HUES6 (cell line): ENCODE results near the gene OXNAD1.

Source experiments
- H3K27ac ChIP-seq: 2 replicates; pipeline ENCODE4 v1.7.0; 2013; ENCODE audit warnings: low read depth, mild to moderate bottlenecking, low read length, inconsistent platforms
- H3K27me3 ChIP-seq: 2 replicates; pipeline ENCODE4 v1.6.1; 2013; ENCODE audit warnings: low read length; ENCODE audit not compliant: control insufficient read depth, insufficient read depth
- H3K36me3 ChIP-seq: 2 replicates; pipeline ENCODE4 v1.6.1; 2013; ENCODE audit warnings: low read length; ENCODE audit not compliant: control insufficient read depth, insufficient read depth
- H3K4me1 ChIP-seq: 2 replicates; pipeline ENCODE4 v1.6.1; 2013; ENCODE audit warnings: low read length; ENCODE audit not compliant: control insufficient read depth, insufficient read depth
- H3K4me3 ChIP-seq: 2 replicates; pipeline ENCODE4 v1.5.1; 2013; ENCODE audit warnings: low read depth, low read length
- H3K9ac ChIP-seq: one replicate; pipeline ENCODE4 v1.6.1; 2013; ENCODE audit warnings: mild to moderate bottlenecking, low read length
- H3K9me3 ChIP-seq: 2 replicates; pipeline ENCODE4 v1.6.1; 2013; ENCODE audit warnings: low read depth, low read length; ENCODE audit not compliant: control insufficient read depth, insufficient read depth

The OXNAD1 gene

GRCh38 chr3:16329826-16330129 is 64.8 kb downstream of the OXNAD1 start:
- peaks cover 28% of the 10 kb centered on the region for H3K36me3 ChIP-seq
- peaks cover 9% of the 10 kb centered on the region for H3K9me3 ChIP-seq
- H3K9ac ChIP-seq: no peak overlapping the region
- H3K4me3 ChIP-seq: no peak overlapping the region
- H3K27ac ChIP-seq: no peak overlapping the region
- H3K27me3 ChIP-seq: no peaks in the 10 kb centered on the region
- no peaks in the 10 kb centered on the region for H3K4me1 ChIP-seq

GRCh38 chr3:16330351-16330750 is 65.3 kb downstream of the OXNAD1 start:
- no peak overlapping the region for H3K4me3 ChIP-seq
- no peak overlapping the region for H3K9ac ChIP-seq
- peaks cover 27% of the 10 kb centered on the region for H3K36me3 ChIP-seq
- no peak overlapping the region for H3K27ac ChIP-seq
- no peaks in the 10 kb centered on the region for H3K27me3 ChIP-seq
- no peaks in the 10 kb centered on the region for H3K4me1 ChIP-seq
- peaks cover 9% of the 10 kb centered on the region for H3K9me3 ChIP-seq

- H3K27me3 ChIP-seq: no peaks in the 10 kb centered on the region
- H3K4me3 ChIP-seq: no peak overlapping the region
- H3K27ac ChIP-seq: no peak overlapping the region
- peaks cover 24% of the 10 kb centered on the region for H3K36me3 ChIP-seq
- H3K9me3 ChIP-seq: peaks cover 9% of the 10 kb centered on the region
- H3K9ac ChIP-seq: no peak overlapping the region
- no peaks in the 10 kb centered on the region for H3K4me1 ChIP-seq
Measured at GRCh38 chr3:16331319-16331883, 66.4 kb downstream of the OXNAD1 start.

DNA sequence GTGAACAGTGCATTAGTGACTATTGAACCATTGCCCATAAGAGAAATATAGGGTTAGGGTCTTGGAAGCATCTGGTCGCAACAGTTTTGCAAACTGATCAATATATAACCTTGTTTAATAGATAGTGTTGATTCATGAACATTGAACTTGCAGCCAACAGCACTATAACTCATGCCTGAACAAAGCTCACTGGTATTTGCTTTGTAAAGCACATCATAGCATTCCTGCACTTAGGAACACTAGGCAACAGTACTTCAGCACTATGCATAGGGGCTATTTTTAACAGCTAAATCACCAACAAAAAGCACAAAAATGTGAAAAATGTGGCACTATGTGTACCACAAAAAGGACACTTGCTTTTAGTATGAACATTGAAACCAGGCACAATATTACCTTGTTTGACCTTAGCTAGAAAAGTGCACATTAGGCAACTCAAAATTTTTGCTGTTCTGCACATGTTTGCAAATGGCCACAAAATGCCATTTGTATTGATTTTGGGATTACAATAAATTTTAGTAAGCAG is 68.0 kb downstream of the OXNAD1 start:
- no peak overlapping the region for H3K4me3 ChIP-seq
- no peak overlapping the region for H3K27ac ChIP-seq
- H3K9ac ChIP-seq: no peak overlapping the region
- peaks cover 29% of the 10 kb centered on the region for H3K36me3 ChIP-seq
- no peaks in the 10 kb centered on the region for H3K27me3 ChIP-seq
- H3K4me1 ChIP-seq: no peaks in the 10 kb centered on the region
- H3K9me3 ChIP-seq: peaks cover 9% of the 10 kb centered on the region

GRCh38 chr3:16334909-16335308 is 69.9 kb downstream of the OXNAD1 start:
- H3K4me1 ChIP-seq: peaks cover 3% of the 10 kb centered on the region; the same call in 1 of the 2 replicates
- no peak overlapping the region for H3K27ac ChIP-seq
- H3K36me3 ChIP-seq: peaks cover 30% of the 10 kb centered on the region
- H3K9me3 ChIP-seq: peaks cover 9% of the 10 kb centered on the region
- no peaks in the 10 kb centered on the region for H3K27me3 ChIP-seq
- H3K4me3 ChIP-seq: no peak overlapping the region
- no peak overlapping the region for H3K9ac ChIP-seq

DNA sequence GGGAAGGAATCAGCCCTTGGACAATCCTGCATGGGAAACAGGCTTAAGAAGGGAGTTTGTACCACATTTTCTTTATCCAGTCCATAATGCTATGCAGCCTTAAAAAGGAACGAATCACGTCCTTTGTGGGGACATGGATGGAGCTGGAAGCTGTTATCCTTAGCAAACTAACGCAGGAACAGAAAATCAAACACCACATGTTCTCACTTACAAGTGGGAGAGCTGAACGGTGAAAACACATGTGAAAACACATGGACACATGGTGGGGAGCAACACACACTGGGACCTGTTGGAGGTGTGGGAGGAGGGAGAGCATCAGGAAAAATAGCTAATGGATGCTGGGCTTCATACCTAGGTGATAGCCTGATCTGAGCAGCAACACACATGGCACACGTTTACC is 70.3 kb downstream of the OXNAD1 start:
- Histone ChIP-seq H3K27ac (no peak overlapping the region), H3K9ac (no peak overlapping the region), H3K27me3 (no peaks in the 10 kb centered on the region), H3K36me3 (peaks cover 29% of the 10 kb centered on the region), H3K4me3 (no peak overlapping the region), H3K9me3 (peaks cover 9% of the 10 kb centered on the region), H3K4me1 (peaks cover 3% of the 10 kb centered on the region; the same call in 1 of the 2 replicates)

GRCh38 chr3:16335772-16336645 is 71.0 kb downstream of the OXNAD1 start:
- Histone ChIP-seq H3K9ac (no peak overlapping the region), H3K36me3 (peaks cover 22% of the 10 kb centered on the region), H3K27ac (no peak overlapping the region), H3K4me3 (no peak overlapping the region), H3K9me3 (peaks cover 8% of the 10 kb centered on the region), H3K27me3 (no peaks in the 10 kb centered on the region), H3K4me1 (peaks cover 3% of the 10 kb centered on the region; the same call in 1 of the 2 replicates)

DNA sequence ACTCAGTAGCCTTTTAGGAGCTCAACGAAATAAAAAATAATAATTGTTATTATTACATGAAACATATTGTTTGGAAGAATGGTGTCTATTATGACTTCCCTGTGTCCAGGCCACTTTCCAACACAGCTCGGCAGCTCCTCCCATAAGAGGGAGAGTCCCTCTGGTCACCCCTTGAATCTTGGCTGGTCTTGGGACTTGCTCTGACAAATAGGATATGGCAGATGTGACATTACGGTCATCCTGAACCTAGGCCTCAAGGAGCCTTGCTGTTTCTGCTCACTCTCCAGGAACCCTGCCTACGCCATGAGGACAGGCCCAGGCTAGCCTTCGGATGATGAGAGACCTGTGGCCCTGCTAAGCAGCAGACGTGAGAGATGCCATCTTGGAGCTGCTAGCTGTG is 71.8 kb downstream of the OXNAD1 start:
- Histone ChIP-seq H3K27me3 (no peaks in the 10 kb centered on the region), H3K9me3 (no peaks in the 10 kb centered on the region; the same call in none of the 2 replicates), H3K27ac (no peak overlapping the region), H3K36me3 (peaks cover 21% of the 10 kb centered on the region), H3K4me1 (peaks cover 3% of the 10 kb centered on the region; the same call in 1 of the 2 replicates), H3K9ac (no peak overlapping the region), H3K4me3 (no peak overlapping the region)

GRCh38 chr3:16337856-16338540 is 73.0 kb downstream of the OXNAD1 start:
- no peak overlapping the region for H3K27ac ChIP-seq
- no peaks in the 10 kb centered on the region; the same call in 1 of the 2 replicates for H3K9me3 ChIP-seq
- no peak overlapping the region for H3K9ac ChIP-seq
- H3K27me3 ChIP-seq: no peaks in the 10 kb centered on the region
- peaks cover 3% of the 10 kb centered on the region; the same call in 1 of the 2 replicates for H3K4me1 ChIP-seq
- no peak overlapping the region for H3K4me3 ChIP-seq
- peaks cover 15% of the 10 kb centered on the region for H3K36me3 ChIP-seq

DNA sequence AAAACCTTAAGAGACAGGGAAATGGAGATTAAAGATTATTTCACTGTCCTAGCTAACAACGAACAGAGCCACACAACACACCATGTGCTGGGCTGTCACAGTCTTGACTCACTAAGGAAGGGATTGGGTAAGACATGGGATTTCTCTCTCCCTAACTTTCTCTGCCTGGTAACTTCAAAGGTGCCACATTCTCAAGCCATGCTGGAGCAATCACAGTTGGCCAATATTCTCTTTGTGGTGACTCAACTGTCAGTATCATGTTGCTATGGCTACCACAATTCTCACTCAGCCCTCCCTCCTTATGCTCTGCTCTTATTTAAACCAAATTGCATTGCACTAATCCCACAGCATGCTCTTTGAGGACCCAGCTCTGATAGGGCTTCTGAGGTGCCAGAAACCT is 74.0 kb downstream of the OXNAD1 start:
- no peaks in the 10 kb centered on the region; the same call in 1 of the 2 replicates for H3K9me3 ChIP-seq
- no peak overlapping the region for H3K9ac ChIP-seq
- H3K36me3 ChIP-seq: peaks cover 13% of the 10 kb centered on the region
- H3K27ac ChIP-seq: no peak overlapping the region
- H3K27me3 ChIP-seq: no peaks in the 10 kb centered on the region
- peaks cover 3% of the 10 kb centered on the region; the same call in 1 of the 2 replicates for H3K4me1 ChIP-seq
- no peak overlapping the region for H3K4me3 ChIP-seq

DNA sequence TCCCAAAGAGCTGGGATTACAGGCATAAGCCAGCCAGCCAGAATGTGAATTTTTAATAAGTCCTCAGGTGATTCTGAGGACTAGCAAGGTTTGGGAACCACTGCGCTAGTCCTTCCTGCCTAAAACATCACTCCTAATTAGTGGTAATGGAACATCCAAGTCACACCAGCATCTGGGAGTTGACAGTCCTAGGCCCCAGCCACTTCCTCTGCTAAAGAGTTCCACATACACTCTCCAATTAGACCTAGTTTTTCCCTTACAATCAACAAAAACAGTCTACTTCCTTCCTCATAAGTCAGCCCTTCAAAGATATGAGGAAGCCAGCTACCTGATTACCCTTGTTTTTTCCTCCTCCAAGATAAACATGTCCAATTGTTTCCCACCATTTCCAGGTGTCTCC is 78.1 kb downstream of the OXNAD1 start:
- no peak overlapping the region for H3K27ac ChIP-seq
- H3K36me3 ChIP-seq: peaks cover 7% of the 10 kb centered on the region; the same call in 1 of the 2 replicates
- H3K4me3 ChIP-seq: no peak overlapping the region
- no peaks in the 10 kb centered on the region for H3K27me3 ChIP-seq
- peaks cover 3% of the 10 kb centered on the region; the same call in 1 of the 2 replicates for H3K4me1 ChIP-seq
- H3K9ac ChIP-seq: no peak overlapping the region
- H3K9me3 ChIP-seq: no peaks in the 10 kb centered on the region
